ENCODE results near the gene HDAC4.

The HDAC4 gene

DNA sequence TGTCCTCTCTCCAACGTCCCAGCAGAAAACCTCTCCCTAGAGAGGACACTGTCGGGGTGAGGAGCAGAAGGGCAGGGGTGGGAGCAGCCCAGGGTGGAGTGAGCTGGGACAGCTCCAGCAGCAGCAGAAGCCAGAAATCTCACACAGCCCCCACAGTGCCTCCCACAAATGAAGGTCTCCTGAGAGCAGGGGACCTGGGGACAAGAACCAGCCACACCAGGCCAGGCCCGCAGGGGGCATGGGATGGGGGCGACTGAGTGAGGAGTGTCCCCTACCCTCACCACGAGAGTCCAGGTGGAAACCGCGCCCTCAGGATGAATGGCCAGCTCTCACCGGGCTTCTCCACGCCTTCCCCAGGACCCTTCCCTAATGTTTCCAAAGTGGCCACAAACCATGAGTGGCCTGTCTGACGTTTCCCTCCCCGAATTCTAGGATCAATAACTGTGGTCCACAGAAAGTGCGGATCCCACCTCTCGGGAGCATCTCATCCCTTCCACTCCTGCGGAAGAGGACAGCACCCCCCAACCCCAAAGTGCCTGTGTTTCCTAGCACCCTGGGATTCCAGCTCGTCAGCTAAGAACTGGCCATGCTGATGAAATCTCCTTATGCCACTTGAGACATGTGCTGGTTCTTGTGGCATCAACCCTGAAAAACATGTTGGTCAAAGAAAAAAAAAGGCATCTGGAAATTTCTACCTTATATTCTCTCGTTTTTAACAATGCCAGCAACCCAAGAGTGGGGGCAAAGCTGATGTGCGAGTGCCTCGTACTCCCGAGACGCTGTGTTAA is 121.1 kb downstream of the HDAC4 start:
- DNase-seq (ENCODE audit: low spot score), result no peak

DNA sequence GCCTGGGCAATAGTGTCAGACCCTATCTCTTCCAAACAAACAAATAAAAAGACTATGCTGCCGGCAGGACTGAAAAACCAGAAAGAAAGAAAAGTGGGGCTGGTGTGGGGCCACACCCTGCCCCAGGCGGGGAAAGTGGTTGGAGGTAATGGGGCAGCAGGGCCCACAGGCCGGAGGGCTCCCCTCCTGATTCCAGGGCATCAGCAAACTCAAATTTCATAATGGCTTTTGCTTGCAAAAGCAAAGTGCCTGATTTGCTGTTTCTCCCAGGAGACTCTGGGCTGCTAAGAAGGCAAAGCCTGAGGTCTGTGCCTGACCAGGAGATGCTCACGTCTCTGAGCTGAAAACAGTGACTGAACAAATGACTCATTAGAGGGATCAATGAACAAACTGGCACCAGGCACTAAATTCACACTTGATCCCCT is 121.9 kb downstream of the HDAC4 start:
- DNase-seq (ENCODE audit: low spot score), result no peak

GRCh38 chr2:239278361-239278760 is 122.5 kb downstream of the HDAC4 start:
- no peak for DNase-seq (ENCODE audit: low spot score)

DNA sequence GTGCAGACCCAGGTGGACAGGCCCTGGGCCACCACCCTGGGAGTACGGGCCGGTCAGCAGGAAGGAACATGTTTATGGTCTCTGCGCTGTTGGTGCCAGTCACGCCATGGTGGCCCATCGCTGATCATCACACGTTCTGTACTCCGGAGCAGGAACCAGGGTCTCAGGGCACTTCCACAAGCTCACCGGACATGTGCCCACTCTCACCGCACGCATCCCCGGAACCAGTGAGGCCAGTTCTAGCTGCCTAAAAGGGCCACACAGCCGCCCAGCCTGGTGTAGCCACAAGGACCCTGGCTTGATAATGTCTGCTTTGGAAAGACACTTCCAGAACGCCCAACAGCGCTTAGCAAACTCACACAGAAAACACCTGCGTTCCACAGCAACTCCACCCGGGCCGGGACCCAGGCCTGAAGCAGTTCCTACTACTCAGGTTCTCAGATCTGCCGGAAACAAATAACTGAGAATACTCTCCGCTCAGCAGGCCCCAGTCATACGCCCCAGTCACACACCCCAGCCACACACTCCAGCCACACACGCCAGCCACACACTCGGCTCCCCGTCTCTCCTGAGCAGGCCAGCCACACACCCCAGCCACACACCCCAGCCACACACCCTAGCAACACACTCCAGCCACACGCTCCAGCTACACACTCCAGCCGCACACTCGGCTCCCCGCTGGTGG is 123.3 kb downstream of the HDAC4 start:
- DNase-seq (ENCODE audit: low spot score), result no peak

GRCh38 chr2:239276851-239277250 is 124.0 kb downstream of the HDAC4 start:
- no peak for DNase-seq (ENCODE audit: low spot score)

GRCh38 chr2:239275847-239276831 is 124.7 kb downstream of the HDAC4 start:
- DNase-seq (ENCODE audit: low spot score), result peak; percentile 58

- DNase-seq (ENCODE audit: low spot score), result peak; percentile 54
These were observed 125.7 kb downstream of the HDAC4 start for GRCh38 chr2:239275044-239275685.

DNA sequence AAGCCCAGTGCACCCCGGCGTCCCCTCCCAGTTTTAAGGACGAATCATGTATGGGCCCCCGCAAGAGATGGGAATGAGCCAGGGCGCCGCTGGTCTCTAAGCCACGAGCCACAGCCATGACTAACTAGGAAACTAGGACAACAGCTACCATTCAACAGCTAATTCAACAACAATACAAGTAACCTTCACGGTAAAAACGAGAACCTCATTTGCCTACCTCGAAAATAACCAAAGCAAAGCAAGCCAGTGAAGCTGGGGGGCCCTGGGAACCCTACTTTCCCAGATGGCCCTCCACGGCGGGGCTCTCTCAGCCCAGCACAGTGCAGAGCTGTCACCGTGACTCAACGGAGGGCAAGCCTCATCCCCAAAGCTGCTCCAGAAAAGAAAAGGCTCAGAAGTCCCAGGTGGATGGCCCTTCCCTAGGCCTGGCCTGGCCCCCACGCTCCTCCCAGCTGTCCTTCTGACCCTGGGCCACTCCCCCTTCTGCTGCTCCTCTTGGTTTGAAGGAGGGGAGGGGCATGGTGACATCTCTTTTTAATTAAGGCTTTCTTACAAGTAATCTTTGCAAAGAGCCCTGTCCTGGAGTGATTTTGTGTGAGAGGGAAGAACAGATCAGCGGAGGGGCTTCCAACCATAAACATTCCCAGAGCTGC is 126.3 kb downstream of the HDAC4 start:
- DNase-seq (ENCODE audit: low spot score), result no peak

DNA sequence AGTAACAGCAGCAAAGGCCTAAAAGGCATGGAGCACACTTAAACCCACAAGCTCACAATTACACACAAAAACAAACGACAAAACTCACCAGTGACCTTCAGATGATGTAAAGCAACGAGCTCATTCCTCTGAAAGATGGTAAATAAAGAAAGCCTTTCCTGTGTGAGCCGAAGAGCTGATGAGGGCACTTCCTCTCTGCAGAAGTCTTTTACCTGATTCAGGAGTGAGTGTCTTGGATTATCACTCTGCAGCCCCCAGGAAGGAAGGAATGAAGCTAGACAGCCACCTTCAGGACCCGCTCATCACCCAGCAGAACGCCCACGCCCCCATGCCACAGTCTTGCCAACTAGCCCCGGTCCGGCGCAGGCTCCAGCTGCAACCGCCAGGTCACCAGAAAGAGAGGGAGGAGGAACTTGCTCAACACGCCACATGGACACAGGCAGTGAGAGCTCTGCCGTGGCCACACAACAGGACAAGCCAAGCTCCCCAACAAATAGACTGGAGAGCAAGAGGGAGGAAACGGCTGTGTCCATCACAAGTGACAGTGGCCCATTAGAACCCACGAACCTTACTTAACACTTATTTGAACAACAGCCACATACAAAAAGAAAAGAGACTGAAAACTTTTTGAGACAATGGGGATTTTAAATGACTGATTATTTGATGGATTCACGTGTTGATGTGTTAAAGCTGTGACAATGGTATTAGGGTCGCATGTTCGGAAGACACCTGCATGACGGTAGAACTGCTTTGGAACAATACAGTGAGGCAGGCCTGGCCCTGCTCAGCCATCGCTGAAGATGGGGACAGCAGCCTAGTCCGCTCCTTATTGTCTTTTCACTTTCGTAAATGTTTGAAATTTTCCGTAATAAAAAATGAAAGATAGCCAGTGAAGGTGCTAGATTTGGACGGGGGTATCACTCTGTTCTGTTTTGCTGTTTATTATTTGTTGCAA is 127.3 kb downstream of the HDAC4 start:
- DNase-seq (ENCODE audit: low spot score), result no peak

- no peak for DNase-seq (ENCODE audit: low spot score)
These were observed 128.2 kb downstream of the HDAC4 start for GRCh38 chr2:239272626-239273025.

DNA sequence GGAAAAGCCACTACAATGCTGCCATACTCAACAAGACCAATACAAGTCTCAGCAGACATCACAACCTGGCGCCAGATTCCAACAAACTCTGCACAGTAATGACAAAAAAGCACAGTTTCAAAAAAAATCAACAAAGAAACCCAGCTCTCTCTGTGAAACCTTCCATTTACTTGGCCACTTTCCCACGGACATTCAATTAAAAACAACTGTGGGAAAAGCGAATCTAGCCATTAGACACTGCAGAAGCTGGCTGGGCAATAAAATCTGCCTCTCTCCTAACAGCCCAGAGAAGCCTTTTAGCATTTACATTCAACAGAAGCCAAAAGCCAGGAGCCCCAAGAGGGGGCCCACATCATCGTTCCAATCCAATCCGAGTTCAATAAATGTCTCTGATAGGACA is 128.9 kb downstream of the HDAC4 start:
- no peak for DNase-seq (ENCODE audit: low spot score)

DNA sequence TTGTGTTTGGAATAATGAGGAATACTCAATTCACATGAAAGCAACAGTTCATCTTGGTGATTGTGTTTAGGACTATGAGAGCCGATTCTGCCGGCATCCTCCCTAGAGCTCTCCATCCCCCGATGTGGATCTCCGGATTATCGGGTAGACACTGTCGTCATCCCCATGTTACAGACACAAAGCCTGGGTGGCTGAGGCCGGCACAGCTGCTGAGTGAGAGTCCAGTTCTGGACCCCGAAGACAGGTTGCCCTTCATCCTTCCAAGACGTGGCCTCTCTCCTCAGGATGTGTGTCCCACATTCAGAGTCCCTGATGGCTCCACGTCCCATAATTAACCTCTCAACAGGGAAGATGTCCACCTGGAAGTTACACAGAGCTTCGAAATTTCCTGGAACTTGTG is 129.3 kb downstream of the HDAC4 start:
- no peak for DNase-seq (ENCODE audit: low spot score)

DNA sequence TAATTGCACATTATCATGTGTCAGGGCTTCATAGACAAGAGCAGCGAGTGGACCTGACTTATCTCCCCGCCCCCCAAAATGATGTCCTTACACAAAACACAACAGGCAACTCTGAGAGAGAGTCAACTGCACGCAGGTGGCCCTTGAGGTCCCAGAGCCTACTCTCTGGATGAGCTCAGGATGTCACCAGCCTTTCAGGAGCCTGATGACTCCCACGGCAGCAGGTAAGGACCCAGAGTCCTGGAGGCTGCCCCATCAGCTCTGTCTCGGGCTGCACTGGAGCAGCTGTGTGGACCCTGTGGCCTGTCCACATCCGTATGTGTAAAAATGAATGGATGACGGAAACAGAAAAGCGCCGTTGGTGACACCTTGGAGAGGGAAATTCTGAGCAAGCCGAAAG is 130.9 kb downstream of the HDAC4 start:
- DNase-seq (ENCODE audit: low spot score), result no peak

- DNase-seq (ENCODE audit: low spot score), result no peak
These were observed 131.5 kb downstream of the HDAC4 start for GRCh38 chr2:239269173-239269885.

DNA sequence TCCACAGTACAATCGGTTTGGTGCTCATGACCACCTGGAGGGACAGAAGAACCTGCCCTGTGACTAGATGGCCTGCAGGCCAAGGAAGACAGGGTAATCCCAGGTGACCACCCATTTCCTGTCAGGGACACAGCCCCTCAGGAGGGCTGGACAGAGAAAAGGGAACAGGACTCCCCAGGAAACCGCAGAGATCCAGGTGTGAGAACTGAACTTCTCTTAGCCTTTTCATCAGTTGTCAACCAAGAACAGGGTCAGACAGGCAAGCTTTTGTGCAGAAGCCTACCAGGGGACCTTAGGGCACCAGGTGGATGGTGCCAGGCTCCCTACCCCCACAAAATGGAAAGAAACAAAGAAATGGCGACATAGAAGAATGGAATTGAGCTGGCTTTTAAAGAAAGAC is 132.3 kb downstream of the HDAC4 start:
- DNase-seq (ENCODE audit: low spot score), result no peak

DNA sequence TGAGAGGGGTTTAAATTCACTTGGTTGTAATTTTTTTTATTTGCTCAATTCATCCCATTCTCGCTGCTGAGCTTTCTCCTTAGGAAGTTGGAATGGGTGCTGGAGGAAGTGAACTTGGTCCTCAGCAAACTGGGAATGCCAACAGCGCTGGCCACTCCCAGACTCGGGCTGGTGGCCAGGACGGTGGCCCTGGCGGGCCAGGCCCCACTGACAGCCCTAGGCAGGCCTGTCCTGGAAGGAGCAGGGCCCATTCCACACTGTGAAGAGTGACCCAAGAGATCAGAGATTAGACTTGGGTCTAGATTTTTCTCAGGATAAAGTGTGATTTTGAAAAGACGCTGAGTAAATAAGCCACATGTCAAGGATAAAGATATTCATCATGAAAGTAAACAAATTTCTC is 132.7 kb downstream of the HDAC4 start:
- DNase-seq (ENCODE audit: low spot score), result no peak

DNA sequence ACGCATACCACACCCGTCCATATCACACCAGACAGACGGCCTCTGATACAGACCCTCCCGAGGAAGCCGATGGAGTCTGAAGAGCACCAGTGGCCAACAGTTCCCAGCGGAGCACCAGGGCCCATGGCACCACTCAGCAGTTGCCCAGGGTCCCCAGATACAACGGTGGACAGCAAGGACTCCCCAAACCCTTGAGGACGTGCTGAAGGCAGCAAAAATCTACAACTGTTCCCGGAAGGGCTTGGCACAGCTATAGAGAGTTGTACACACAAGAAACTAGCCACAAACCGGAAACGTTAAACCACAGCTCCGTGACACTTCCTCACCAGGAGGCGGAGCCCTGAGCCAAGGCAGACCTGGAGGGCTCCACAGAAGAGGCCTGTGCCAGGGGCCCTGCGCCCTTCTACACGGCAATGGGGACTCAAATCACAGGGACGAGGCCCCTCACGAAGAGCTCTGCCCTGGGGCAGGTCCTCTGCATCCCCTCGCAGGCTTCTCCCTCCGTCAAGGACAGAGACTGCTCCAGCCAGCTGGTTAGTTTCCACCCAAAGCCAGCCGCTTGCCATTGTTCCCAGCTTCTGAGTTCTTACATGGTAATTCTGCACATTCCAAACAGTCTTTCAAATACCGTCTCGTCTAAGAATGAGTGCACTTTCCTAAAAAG is 133.4 kb downstream of the HDAC4 start:
- no peak for DNase-seq (ENCODE audit: low spot score)

DNA sequence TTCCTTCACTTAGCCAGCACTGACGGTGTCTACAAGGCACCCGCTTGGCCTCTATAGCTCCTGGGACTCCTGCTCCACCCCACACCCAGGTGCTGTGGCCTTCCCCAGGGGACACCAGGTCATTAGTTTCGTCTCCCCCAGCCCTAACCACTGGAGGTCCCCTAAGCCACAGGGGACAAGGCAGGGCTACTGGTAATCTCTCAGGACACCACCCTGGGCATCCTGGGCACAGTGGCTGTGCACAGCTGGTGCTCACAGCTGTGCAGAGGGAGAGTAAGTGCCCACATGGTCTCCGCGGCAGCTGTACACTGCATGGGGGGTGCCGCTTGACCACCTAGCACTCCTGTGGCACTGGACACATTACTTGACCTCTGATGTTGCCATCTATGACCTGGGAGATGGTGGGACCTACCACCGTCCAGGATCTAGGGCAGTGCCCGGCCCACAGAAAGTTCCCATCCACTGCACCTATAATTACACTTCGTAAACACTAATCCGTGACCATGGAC is 134.0 kb downstream of the HDAC4 start:
- no peak for DNase-seq (ENCODE audit: low spot score)

DNA sequence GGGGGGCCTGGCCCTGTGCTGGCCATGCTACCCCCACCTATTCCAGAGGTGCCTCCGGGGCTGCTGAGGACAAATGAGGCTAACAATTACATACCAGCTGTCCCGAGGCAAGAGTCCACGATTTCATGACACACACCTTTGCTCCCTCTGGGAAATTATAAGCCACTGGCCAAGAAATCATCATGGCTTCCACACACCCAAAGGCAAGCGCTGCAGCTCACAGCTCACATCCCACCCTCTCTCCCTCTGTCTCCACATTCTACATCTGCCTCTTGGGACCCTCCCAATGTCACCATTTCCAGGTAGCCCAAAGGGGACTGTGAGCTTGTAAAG is 134.4 kb downstream of the HDAC4 start:
- DNase-seq (ENCODE audit: low spot score), result no peak

All from putamen (tissue), 1 donor.